HG03135 (cell line): ENCODE results near the gene PPM1D.

Experiments
- ATAC-seq: cut with Tn5 transposase; IDR thresholded peaks from one replicate; pipeline ENCODE4 v1.9.1; 2021; ENCODE audit warnings: mild to moderate bottlenecking, moderate library complexity; ENCODE audit not compliant: unreplicated experiment

PPM1D gene

DNA sequence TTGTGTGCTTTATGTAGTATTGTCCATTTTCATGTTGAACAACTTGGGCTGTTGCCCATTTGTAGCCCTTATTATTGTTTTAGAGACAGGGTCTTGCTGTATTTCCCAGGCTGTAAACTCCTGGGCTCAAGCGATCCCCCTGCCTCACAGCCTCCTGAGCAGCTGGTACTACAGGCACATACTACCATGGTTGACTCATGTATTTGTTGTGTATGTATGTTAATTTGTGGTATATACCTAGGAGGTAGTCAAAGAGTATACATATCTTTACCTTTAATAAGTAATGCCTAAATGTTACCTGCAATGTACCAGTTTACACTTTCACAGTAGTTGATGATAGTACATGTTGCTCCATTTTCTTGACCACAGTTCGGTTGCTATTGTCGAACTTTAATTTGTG is 18.1 kb downstream of the PPM1D start:
- ATAC-seq: no peak

DNA sequence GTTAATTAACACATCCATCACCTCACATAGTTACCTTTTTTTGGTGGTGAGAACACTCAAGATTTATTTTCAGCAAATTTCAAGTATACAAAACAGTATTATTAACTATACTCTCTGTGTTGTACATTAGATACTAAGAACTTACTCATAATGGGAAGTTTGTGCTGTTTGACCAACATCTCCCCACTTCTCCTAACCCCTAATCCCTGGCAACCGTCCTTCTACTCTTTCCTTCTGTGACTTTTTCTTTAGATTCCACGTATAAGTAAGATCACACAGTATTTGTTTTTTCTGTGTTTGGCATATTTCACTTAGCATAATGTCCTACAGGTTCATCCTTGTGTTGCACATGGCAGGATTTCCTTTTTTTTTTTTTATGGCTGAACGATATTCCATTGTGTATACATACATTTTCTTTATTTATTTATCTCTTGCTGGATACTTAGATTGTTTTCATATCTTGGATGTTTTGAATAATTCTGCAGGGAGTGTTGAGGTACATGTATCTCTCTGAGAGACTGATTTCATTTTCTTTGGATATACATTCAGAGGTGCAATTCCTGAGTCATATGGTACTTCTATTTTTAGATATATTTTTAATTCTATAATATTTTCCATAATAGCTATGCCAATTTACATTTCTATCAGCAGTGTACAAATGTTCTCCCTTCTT is 19.0 kb downstream of the PPM1D start:
- no peak for ATAC-seq

DNA sequence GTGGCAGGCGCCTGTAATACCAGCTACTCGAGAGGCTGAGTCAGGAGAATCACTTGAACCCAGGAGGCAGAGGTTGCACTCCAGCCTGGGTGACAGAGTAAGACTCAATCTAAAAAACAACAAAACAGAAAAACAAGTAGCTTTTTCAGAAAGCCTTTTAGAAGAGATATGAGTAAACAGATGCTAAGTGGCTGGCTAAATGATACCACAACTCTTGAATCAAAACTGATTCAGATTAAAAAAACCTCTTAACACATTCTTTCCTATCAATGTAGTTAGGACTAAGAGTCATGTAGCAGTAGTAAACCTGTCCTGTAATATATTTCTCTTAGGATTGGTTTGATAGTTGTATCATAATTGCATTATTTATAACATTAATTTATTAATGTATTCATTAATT is 23.0 kb downstream of the PPM1D start:
- ATAC-seq: no peak

DNA sequence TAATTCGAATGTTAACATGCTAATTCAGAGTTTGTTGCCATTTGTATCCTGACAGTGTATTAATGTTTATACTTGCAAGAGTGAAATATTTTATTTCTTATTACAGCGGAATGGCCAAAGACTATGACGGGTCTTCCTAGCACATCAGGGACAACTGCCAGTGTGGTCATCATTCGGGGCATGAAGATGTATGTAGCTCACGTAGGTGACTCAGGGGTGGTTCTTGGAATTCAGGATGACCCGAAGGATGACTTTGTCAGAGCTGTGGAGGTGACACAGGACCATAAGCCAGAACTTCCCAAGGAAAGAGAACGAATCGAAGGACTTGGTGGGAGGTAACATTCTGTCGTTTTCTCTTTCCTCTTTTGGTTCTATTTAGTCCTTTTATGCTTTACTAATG is 23.4 kb downstream of the PPM1D start:
- ATAC-seq: no peak

DNA sequence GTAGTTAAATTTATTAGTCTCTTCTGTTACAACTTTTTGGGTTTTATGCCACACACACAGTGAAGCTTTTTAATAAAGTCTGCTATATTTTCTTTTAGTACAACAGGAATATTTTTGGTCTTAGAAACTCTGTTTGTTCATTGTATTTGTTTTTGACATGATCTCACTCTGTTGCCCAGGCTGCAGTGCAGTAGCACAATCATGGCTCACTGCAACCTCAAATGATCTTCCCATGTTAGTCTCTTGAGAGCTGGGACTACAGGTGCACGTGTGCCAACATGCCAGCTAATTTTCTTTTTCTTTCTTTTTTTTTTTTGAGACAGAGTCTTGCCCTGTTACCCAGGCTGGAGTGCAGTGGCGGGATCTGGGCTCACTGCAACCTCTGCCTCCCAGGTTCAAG is 27.1 kb downstream of the PPM1D start:
- ATAC-seq: no peak

DNA sequence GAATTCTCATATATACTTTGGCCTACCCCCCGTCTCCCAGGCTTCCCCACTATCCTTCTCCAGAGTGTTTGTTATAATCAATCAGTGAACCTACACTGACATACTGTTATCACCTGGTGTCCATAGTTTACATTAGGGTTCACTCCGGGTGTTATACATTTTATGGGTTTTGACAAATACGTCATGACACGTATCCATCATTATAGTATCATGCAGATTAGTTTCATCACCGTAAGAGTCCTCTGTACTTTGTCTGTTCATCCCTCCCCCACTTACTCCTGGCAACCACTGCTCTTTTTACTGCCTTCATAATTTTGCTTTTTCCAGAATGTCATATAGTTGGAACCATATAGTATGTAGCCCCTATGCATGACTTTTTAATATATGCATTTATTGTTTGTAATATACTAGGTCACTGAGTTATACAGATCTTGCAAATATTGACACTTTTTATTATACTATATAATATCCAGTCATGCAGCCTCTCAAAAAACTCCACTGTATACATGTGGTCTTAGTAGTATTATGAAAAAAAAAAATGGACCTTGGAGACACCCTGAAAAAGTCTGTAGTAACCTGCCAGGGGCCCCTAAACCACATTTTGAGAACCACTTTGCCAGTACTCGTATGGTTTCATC is 28.4 kb downstream of the PPM1D start:
- no peak for ATAC-seq

DNA sequence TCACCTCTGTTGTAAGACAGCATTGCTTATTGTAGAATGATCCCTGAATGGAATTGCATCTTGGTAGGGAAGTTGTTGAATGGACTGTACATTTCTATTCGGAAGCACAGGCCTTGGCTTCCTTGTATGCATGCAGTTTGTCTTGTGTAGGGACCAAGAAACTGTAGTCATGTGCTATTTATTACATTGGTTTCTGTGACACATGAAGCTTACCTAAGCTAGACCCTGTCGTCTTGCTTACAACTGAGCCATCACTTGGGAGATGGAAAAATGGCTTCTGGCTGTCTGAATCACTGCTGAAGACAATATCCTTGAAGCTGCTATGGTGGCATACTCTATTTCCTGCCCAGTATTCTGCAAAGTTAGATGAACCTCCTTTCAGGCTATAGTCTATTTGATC is 29.1 kb downstream of the PPM1D start:
- no peak for ATAC-seq

DNA sequence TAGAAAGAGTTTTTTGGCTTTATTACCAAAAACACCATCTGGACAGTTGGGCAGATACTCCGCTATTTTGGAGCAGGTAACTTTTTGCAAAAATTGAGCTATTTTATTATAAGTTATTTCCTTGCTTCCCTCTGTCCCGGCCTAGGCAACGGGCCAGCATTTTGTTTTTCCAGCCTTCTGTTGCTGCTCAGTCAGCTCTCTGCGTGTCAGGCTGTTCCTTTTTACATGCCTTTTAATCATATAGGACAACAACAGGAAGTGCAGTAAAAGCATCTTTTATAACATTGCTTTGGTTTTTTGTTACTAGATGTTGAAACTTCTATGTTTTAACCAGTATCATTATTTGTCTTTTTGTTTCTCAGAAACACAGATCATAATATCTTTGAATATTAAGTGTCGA is 30.4 kb downstream of the PPM1D start:
- no peak for ATAC-seq

DNA sequence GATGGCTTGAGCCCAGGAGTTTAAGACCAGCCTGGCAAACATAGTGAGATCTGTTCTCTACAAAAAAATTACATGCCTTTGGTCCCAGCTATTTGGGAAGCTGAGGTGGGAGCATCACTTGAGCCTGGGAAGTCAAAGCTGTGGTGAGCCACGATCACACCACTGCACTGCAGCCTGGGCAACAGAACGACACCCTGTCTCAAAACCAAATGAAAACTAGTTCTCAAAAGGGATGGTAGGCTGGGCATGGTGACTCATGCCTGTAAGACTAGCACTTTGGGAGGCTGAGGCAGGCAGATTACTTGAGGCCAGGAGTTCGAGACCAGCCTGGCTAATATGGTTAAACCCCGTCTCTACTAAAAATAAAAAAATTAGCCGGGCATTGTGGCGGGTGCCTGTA is 31.1 kb downstream of the PPM1D start:
- ATAC-seq: no peak

DNA sequence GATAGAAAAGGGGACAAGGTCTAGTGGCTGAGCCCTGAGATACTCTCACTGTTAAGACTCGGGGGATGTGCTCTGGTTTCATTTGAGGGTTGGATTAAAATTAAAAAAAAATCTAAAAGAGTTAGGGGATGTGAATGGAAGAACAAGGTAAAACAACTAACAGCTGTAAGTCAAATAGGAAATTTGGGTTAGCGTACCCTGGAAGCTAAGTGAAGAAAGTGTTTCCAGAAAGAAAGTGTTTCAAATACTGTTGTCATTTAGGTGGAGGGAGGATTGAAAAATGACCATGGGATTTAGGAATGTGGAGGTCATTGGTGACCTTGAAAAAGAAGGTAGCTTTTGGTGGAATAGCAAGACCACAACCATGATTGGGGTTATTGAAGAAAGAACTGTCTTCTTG is 37.7 kb downstream of the PPM1D start:
- ATAC-seq: no peak

DNA sequence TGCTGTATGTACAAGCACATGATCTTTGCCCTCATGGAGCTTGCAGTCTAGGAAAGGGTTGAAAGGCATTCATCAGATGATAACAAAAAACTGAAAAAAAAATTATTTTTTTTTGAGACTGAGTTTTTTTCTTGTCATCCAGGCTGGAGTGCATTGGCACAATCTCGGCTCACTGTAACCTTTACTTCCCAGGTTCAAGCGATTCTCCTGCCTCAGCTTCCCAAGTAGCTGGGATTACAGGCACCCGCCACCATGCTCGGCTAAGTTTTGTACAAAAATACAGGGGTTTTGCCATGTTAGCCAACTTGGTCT is 39.0 kb downstream of the PPM1D start:
- ATAC-seq: no peak

DNA sequence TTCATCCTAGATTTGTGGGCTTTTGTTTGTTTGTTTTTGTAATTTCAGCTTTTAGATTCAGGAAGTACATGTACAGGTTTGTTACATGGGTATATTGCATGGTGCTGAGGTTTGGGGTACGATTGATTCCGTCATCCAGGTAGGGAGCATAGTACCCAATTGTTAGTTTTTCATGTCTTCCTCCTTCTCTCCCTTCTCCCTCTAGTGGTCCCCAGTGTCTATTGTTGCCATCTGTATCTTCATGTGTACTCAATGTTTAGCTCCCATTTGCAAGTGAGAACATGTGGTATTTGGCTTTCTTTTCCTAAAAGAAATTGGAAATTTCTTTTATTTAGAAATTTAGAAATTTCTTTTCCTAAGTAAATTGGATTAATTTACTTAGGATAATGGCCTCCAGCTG is 40.5 kb downstream of the PPM1D start:
- no peak for ATAC-seq

DNA sequence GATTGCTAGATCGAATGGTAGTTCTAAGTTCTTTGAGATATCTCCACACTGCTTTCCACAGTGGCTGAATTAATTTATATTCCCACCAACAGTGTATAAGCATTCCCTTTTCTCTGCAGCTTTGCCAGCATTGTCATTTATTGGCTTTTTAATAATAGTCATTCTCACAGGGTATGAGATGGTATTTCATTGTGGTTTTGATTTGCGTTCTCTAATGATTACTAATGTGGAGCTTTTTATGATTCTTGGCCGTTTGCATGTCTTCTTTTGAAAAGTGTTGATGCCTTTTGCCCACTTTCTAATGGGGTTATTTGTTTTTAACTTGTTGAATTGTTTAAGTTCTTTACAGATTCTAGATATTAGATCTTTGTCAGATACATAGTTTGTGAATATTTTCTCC is 41.1 kb downstream of the PPM1D start:
- no peak for ATAC-seq

DNA sequence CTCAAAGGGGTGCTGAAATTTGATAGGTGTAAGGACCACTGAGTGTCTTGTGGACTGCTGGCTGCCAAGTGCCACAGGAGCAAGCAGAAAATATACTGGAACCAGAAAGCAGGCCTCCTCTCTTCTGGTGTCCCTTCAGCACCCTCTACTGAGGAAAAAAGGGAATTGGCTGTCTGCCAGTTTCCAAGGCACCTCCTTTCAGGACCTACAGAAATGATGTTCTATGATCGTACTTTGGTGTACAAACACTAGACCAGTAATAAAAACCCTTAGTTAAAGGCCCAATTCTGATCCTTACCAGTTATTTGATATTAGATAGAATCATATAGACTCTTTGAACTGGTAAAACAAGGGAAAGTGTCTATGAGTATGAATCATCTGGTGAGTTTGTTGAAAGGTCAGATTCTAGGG is 41.8 kb downstream of the PPM1D start:
- ATAC-seq: no peak

DNA sequence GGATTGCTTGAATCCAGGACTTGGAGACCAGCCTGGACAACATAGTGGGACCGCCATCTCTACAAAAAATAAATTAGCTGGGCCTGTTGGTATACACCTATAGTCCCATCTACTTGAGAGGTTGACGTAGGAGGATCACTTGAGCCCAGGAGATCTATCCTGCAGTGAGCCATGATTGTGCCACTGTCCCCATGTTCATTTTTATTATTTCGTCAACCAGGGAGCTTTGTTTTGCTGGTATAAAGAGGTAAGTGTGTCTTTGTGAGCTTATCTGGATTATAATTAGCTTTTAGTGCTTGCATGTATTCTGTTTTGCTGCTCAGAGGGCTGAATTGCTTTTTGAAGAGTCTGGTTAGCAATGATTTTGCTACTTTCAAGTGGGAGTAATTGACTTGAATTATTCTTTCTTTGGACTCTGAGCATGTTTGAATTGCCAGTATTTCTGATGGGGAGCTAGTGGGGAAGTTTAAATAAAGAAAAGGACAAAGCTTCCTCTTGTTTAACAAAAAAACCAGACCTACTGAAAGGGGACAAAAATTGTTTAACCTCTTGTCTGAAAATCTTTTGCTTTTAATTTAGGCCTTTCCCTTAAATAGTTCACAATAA is 46.0 kb downstream of the PPM1D start:
- ATAC-seq: no peak

DNA sequence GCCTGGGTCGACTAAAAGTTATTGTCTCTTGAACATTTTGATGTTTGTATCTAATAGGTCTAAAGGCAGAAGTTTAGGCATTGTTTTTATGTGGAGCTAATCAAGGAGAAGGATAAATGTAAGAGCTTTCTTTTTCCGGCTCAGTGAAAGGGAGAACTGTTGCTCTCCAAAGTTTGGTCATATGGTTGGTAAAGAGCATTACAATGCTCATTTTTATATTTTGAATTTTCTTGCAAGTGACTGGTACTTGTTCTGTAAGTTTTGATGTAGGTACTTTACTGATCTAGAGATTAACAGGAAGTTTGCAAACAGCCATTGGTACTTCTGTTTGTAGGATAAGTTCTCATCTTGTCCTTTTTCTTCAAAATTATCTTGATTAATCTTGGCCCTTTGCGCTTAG is 46.7 kb downstream of the PPM1D start:
- no peak for ATAC-seq

DNA sequence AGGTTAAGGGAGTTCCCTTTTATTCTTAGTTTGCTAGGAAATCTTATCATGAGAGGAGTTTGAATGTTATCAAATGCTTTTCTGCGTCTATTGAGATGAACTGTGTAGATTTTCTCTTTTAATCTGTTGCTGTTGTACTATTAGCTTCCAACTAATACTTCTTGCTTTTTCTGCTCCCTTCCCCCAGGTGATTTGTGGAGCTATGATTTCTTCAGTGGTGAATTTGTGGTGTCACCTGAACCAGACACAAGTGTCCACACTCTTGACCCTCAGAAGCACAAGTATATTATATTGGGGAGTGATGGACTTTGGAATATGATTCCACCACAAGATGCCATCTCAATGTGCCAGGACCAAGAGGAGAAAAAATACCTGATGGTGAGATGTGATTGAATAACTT is 47.7 kb downstream of the PPM1D start:
- no peak for ATAC-seq

DNA sequence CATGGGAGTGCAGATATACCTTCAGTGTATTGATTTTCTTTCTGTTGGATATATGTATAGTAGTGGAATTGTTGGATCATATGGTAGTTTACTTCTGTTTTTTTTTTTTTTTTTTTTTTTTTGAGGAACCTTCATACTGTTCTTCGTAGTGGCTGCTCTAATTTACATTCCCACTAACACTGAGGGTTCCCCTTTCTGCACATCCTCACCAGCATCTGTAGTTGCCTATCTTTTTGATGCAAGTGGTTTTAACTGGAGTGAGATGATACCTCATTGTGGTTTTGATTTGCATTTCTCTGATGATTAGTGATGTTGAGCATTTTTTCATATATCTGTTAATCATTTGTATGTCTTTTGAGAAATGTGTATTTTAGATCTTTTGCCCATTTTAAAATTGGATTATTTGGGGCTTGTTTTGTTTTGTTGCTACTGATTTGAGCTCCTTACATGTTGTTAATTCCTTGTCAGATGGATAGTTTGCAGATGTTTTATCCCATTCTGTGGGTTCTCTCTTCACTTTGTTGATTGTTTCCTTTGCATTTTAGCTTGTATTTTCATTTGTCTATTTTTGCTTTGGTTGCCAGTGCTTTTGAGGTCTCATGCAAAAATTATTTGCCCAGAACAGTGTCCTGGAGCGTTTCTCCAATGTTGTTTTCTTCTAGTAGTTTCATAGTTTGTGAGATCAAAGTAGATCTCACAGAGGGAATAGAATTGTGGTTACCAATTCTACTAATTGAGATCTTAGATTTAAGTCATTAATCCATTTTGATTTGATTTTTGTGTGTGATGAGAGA is 52.7 kb downstream of the PPM1D start:
- peak; percentile 84 for ATAC-seq

DNA sequence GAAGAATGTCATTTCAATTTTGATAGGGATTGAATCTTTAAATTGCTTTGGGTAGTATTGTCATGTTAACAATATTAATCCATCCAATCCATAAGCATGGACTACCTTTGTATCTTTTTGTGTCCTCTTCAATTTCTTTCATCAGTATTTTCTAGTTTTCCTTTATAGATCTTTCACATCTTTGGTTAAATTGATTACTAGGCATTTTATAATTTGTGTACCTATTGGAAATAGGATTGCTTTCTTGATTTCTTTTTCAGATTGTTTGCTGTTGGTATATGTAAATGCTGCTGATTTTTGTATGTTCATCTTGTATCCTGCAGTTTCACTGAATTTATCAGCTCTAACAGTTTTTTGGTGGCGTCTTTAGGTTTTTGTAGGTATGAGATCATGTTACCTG is 53.6 kb downstream of the PPM1D start:
- no peak for ATAC-seq

DNA sequence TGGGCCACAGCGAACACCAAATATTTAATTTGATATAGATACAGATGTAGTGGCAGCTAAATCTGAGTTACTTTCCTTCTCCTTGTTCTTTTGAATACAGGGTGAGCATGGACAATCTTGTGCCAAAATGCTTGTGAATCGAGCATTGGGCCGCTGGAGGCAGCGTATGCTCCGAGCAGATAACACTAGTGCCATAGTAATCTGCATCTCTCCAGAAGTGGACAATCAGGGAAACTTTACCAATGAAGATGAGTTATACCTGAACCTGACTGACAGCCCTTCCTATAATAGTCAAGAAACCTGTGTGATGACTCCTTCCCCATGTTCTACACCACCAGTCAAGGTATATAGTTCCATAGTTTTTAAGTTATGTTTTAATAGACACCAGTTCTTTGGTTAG is 56.5 kb downstream of the PPM1D start:
- no peak for ATAC-seq

DNA sequence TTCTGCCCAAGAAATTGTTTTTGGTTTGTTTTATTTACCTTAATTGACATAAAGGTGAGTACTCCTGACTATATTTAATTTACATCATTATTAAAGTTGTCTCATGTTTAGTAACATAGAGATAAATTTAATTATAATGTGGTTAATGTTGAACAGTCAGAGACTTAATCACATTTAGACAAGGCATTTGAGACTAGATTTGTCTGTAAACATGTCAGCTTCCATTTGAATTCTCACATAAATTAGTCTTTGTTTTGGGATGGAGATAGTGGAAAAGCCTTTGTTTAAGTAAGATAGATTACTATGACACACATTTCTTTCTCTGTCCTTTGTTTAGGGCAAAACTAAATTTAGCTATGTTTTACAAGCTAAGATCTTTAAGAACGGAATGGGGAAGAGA is 59.2 kb downstream of the PPM1D start:
- no peak for ATAC-seq

DNA sequence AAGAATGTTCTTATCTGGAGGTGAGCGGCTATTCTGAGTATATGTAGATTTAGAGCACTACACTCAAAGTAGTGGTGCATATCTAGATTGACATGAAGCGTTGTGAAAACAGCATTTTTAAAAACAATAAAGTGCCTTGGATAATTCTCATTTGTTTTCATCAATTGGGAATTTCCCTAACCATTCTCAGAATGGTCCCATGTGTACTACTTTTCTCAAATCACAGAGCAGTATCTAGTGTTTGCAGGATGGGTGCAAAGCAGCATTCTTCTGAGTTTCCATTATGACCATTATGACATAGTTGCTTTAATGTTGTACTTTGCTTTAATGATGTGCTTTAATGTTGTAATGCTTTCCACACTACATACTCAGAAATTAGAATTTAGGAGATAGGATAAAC is 61.5 kb downstream of the PPM1D start:
- no peak for ATAC-seq
